ENCODE data around the gene PDHB. TPM values are rescaled to one million over a fixed set of nuclear protein-coding genes. Genes with fewer than 3 reads are reported as not detected.
A peak's percentile ranks its signal among the peaks of the same experiment; 100 is the strongest.

PDHB gene
- polyA plus RNA-seq, 1 donor (not counting 4 experiments of a cell fraction or from before 2014, with no cell fraction given), result 78.9 TPM

DNA sequence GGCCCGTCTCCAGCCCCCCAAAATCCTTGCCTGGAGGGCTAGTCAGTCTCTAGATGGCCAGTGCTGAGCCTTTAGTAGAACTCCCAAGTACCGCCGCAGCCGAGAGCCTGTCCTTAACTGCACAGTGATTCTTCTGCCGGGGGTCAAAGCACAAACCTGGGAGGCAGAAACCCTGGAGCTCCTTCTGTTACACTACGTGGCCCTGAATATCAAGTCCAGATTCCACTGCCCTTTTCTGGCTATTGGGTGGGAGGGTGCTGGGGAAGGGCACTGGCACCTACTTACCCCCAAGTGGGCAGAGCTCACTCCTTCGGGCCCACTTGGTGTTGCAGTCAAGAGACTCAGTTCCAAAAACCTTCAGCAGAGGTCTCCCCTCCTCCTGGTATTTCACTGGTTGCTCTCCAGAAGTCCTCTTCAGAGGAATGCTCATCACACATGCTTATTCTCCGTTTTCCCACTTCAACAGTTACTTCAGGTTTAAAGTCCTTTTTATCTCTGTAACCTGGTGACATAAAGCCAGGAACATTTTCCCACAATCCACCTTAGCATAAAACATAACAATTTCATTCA, 10.8 kb downstream of the PDHB start:
- Histone ChIP-seq H3K27me3 (ENCODE audit: control insufficient read depth, extremely low read depth, insufficient read depth, low read length) (no peaks in the 10 kb centered on the region), H3K9ac (ENCODE audit: control insufficient read depth, extremely low read depth, insufficient read depth, low read length) (no peak overlapping the region), H3K9me3 (ENCODE audit: control insufficient read depth, low read depth, low read length) (no peaks in the 10 kb centered on the region), H2AFZ (ENCODE audit: control insufficient read depth, low read length) (no peak overlapping the region), H3K4me2 (ENCODE audit: control insufficient read depth, extremely low read depth, insufficient read depth, low read depth, low read length) (no peak overlapping the region), H3K4me3 (ENCODE audit: control insufficient read depth in 2 of 3, extremely low read depth in 1 of 3, insufficient read depth in 2 of 3, low read depth in 1 of 3, low read length in 3 of 3) (no peak overlapping the region), H3K79me2 (ENCODE audit: control insufficient read depth, insufficient read depth, low read length) (no peaks in the 10 kb centered on the region), H4K20me1 (ENCODE audit: control insufficient read depth, extremely low read depth, insufficient read depth, low read length) (no peaks in the 10 kb centered on the region), H3K4me1 (ENCODE audit: control insufficient read depth, extremely low read depth, insufficient read depth, low read length) (no peaks in the 10 kb centered on the region), H3K36me3 (ENCODE audit: control insufficient read depth in 2 of 2, extremely low read depth in 1 of 2, insufficient read depth in 2 of 2, low read length in 2 of 2) (peaks cover 3 to 18% of the 10 kb centered on the region in 2 experiments), H3K27ac (ENCODE audit: control insufficient read depth, insufficient read depth, low read length) (no peak overlapping the region), H3K9me1 (ENCODE audit: control insufficient read depth, extremely low read depth, insufficient read depth, low read length) (no peaks in the 10 kb centered on the region)
- FAIRE-seq (no peak), DNase-seq (ENCODE audit: low read depth, low spot score) (no peak)
- dilution Hi-C loops (cut with MboI; ENCODE audit: extremely low pct_ligation_motif_present, low sequenced_read_pairs), result no loop called here
- TF ChIP-seq, protein P1, sequence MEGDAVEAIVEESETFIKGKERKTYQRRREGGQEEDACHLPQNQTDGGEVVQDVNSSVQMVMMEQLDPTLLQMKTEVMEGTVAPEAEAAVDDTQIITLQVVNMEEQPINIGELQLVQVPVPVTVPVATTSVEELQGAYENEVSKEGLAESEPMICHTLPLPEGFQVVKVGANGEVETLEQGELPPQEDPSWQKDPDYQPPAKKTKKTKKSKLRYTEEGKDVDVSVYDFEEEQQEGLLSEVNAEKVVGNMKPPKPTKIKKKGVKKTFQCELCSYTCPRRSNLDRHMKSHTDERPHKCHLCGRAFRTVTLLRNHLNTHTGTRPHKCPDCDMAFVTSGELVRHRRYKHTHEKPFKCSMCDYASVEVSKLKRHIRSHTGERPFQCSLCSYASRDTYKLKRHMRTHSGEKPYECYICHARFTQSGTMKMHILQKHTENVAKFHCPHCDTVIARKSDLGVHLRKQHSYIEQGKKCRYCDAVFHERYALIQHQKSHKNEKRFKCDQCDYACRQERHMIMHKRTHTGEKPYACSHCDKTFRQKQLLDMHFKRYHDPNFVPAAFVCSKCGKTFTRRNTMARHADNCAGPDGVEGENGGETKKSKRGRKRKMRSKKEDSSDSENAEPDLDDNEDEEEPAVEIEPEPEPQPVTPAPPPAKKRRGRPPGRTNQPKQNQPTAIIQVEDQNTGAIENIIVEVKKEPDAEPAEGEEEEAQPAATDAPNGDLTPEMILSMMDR (optimal IDR thresholded peaks at IDR 0.05 in 1 of 3, IDR thresholded peaks at IDR 0.05 in 1 of 3, conservative IDR thresholded peaks at IDR 0.05 in 1 of 3; ENCODE audit: extremely low read depth in 1 of 3, insufficient read depth in 2 of 3, low read length in 3 of 3), result peak in 1 of 3 experiments; percentile 18
- TF ChIP-seq EZH2 (IDR thresholded peaks at IDR 0.05; ENCODE audit: low read length), result no peak

DNA sequence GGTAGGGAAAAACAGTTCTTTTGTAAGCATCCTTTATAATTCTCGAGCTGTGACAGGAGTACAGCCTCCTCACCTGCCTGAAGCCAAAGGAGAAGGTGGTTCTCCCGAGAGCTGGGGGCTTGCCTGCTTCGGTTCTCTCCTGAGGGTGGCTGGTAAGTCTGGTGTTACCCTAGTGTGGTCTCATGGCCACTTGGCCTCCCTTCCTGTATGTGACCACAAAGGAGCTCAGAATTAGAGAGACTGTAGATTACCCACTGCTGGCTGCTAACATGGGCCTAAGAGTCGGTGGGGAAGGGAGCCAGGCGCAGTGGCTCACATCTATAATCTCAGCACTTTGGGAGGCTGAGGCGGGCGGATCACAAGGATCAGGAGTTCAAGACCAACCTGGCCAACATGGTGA, 12.6 kb downstream of the PDHB start:
- FAIRE-seq (no peak), DNase-seq (ENCODE audit: low read depth, low spot score) (no peak)
- Histone ChIP-seq H3K9ac (ENCODE audit: control insufficient read depth, extremely low read depth, insufficient read depth, low read length) (no peak overlapping the region), H3K4me3 (ENCODE audit: control insufficient read depth in 2 of 3, extremely low read depth in 1 of 3, insufficient read depth in 2 of 3, low read depth in 1 of 3, low read length in 3 of 3) (no peak overlapping the region), H3K4me1 (ENCODE audit: control insufficient read depth, extremely low read depth, insufficient read depth, low read length) (no peaks in the 10 kb centered on the region), H3K27me3 (ENCODE audit: control insufficient read depth, extremely low read depth, insufficient read depth, low read length) (no peaks in the 10 kb centered on the region), H3K36me3 (ENCODE audit: control insufficient read depth in 2 of 2, extremely low read depth in 1 of 2, insufficient read depth in 2 of 2, low read length in 2 of 2) (peaks cover 3 to 16% of the 10 kb centered on the region in 2 experiments), H2AFZ (ENCODE audit: control insufficient read depth, low read length) (no peak overlapping the region), H3K27ac (ENCODE audit: control insufficient read depth, insufficient read depth, low read length) (no peak overlapping the region), H3K9me3 (ENCODE audit: control insufficient read depth, low read depth, low read length) (no peaks in the 10 kb centered on the region), H3K4me2 (ENCODE audit: control insufficient read depth, extremely low read depth, insufficient read depth, low read depth, low read length) (no peak overlapping the region), H4K20me1 (ENCODE audit: control insufficient read depth, extremely low read depth, insufficient read depth, low read length) (no peaks in the 10 kb centered on the region), H3K9me1 (ENCODE audit: control insufficient read depth, extremely low read depth, insufficient read depth, low read length) (no peaks in the 10 kb centered on the region), H3K79me2 (ENCODE audit: control insufficient read depth, insufficient read depth, low read length) (no peaks in the 10 kb centered on the region)
- TF ChIP-seq, protein P1 (optimal IDR thresholded peaks at IDR 0.05 in 1 of 3, IDR thresholded peaks at IDR 0.05 in 1 of 3, conservative IDR thresholded peaks at IDR 0.05 in 1 of 3; ENCODE audit: extremely low read depth in 1 of 3, insufficient read depth in 2 of 3, low read length in 3 of 3), result no peak
- TF ChIP-seq EZH2 (IDR thresholded peaks at IDR 0.05; ENCODE audit: low read length), result no peak
- dilution Hi-C loops (cut with MboI; ENCODE audit: extremely low pct_ligation_motif_present, low sequenced_read_pairs), result no loop called here

All from keratinocyte (primary cell).